GM12878 (cell line): ENCODE data around the gene KRTAP10-3. TPM values are rescaled to one million over a fixed set of nuclear protein-coding genes. Genes with fewer than 3 reads are reported as not detected.

Experiments used
- ATAC-seq: fragments of 200-7000 bp; cut with Tn5 transposase; 3 replicates; pipeline ENCODE4 v1.9.1; 2020; ENCODE audit warnings: mild to moderate bottlenecking, moderate library complexity
- BruUV-seq: library from RNA; stranded (reverse); fragments of 400-500 nt; replicated peaks from 2 replicates; lab custom pipeline; 2021; lab: Mats Ljungman, UMichigan
- CTCF ChIA-PET: fragments of 300-600 bp; sonication (Branson Sonifier 250); formaldehyde crosslinking; extraction: SDS; loops from one replicate; lab custom pipeline; 2021; ENCODE audit warnings: inconsistent platforms; lab: Yijun Ruan, JAX
- POLR2A ChIA-PET: fragments of 350-600 bp; formaldehyde crosslinking; extraction: SDS; loops from one replicate; lab custom pipeline; 2021; ENCODE audit warnings: inconsistent platforms; lab: Charles Lee
- RAD21 ChIA-PET: fragments of 300-600 bp; sonication (Branson Sonifier 250); formaldehyde crosslinking; loops from one replicate; lab custom pipeline; 2023; ENCODE audit warnings: antibody characterized with exemption; ENCODE audit not compliant: unreplicated experiment; lab: Charles Lee
- SMC1A ChIA-PET: fragments of 300-600 bp; sonication (Branson Sonifier 250); formaldehyde crosslinking; loops from one replicate; lab custom pipeline; 2023; ENCODE audit not compliant: unreplicated experiment, uncharacterized antibody; lab: Charles Lee
- DNase-seq: peaks from one replicate; pipeline ENCODE4 v3.0.0-alpha.2; 2011; ENCODE audit warnings: low read depth, low spot score
- FAIRE-seq: peaks from 3 replicates; lab custom pipeline; 2011; peaks lifted over from hg19 to GRCh38; lab: Jason Lieb, UNC
- H2AFZ ChIP-seq: 2 replicates; pipeline ENCODE4 v1.6.0; 2011; ENCODE audit warnings: low read depth, low read length, control low read depth; ENCODE audit not compliant: control insufficient read depth
- H3K27ac ChIP-seq: 2 replicates; pipeline ENCODE4 v1.5.1; 2011; ENCODE audit warnings: control low read depth; ENCODE audit not compliant: control insufficient read depth, insufficient read depth
- H3K27me3 ChIP-seq, 2 experiments: replicated peaks in 1 of 2; 2 replicates each; pipeline versions ENCODE4 v1.6.0 to v1.6.1; 2011; ENCODE audit warnings: low read length in 1 of 2; ENCODE audit not compliant: control insufficient read depth in 2 of 2, insufficient read depth in 2 of 2
- H3K36me3 ChIP-seq, 2 experiments: 2 replicates each; pipeline ENCODE4 v1.5.1; 2011; ENCODE audit warnings: low read length in 1 of 2; ENCODE audit not compliant: control insufficient read depth in 2 of 2, insufficient read depth in 2 of 2
- H3K4me1 ChIP-seq: 2 replicates; pipeline ENCODE4 v1.6.1; 2011; ENCODE audit warnings: mild to moderate bottlenecking, low read length, moderate library complexity, mixed read lengths; ENCODE audit not compliant: control insufficient read depth, insufficient read depth
- H3K4me2 ChIP-seq: 2 replicates; pipeline ENCODE4 v1.6.0; 2011; ENCODE audit warnings: control low read depth; ENCODE audit not compliant: control insufficient read depth, insufficient read depth
- H3K4me3 ChIP-seq: fragments of 200-600 bp; sonication (generic); 2 replicates; pipeline ENCODE4 v1.5.1; 2016
- H3K79me2 ChIP-seq: 2 replicates; pipeline ENCODE4 v1.6.0; 2011; ENCODE audit warnings: low read length; ENCODE audit not compliant: control insufficient read depth, insufficient read depth
- H3K9ac ChIP-seq: 2 replicates; pipeline ENCODE4 v1.8.0; 2011; ENCODE audit warnings: low read length, control low read depth, mixed read lengths; ENCODE audit not compliant: control insufficient read depth, insufficient read depth
- H3K9me3 ChIP-seq: replicated peaks from 3 replicates; pipeline ENCODE4 v1.5.1; 2011; ENCODE audit warnings: mild to moderate bottlenecking, low read length; ENCODE audit not compliant: control insufficient read depth, insufficient read depth
- H4K20me1 ChIP-seq: 2 replicates; pipeline ENCODE4 v1.6.0; 2011; ENCODE audit not compliant: control insufficient read depth, insufficient read depth
- ETV6 ChIP-seq, 2 experiments: fragments of 450-650 bp in 1 of 2; IDR thresholded peaks in 1 of 2; conservative IDR thresholded peaks in 1 of 2; 2 replicates each; pipeline ENCODE4 v1.6.1; 2014; ENCODE audit warnings: antibody characterized with exemption in 1 of 2, borderline replicate concordance in 1 of 2, low read depth in 1 of 2, mild to moderate bottlenecking in 1 of 2, moderate library complexity in 1 of 2
- FOS ChIP-seq: IDR thresholded peaks from 3 replicates; pipeline ENCODE4 v1.6.1; 2011; ENCODE audit warnings: borderline replicate concordance; ENCODE audit not compliant: insufficient read length; ENCODE audit errors: extremely low read depth
- NFYB ChIP-seq: IDR thresholded peaks from 2 replicates; pipeline ENCODE4 v1.6.1; 2011; ENCODE audit warnings: low read depth, mild to moderate bottlenecking, low read length, improper control_type of control experiment, moderate library complexity; ENCODE audit not compliant: insufficient read depth
- NR2C2 ChIP-seq: IDR thresholded peaks from 2 replicates; pipeline ENCODE4 v1.6.1; 2011; ENCODE audit warnings: borderline replicate concordance, low read depth; ENCODE audit not compliant: control insufficient read depth, insufficient read length
- SIN3A ChIP-seq: IDR thresholded peaks from 2 replicates; pipeline ENCODE4 v1.6.1; 2012; ENCODE audit warnings: low read depth, low read length, improper control_type of control experiment
- SMAD5 ChIP-seq: IDR thresholded peaks from 2 replicates; pipeline ENCODE4 v1.6.1; 2016; ENCODE audit warnings: antibody characterized with exemption, low read depth
- SPI1 ChIP-seq: IDR thresholded peaks from 2 replicates; pipeline ENCODE4 v1.6.1; 2011; ENCODE audit warnings: low read depth, mild to moderate bottlenecking, low read length, moderate library complexity, borderline replicate concordance; ENCODE audit not compliant: insufficient read depth
- ZNF207 ChIP-seq: fragments of 450-650 bp; IDR thresholded peaks from 2 replicates; pipeline ENCODE4 v1.6.1; 2014; ENCODE audit warnings: antibody characterized with exemption, mild to moderate bottlenecking, borderline replicate concordance
- WGBS: methylation state at CpG from one replicate; pipeline ENCODE4 v1.1.6; 2016; ENCODE audit warnings: low lambda C conversion rate; ENCODE audit not compliant: insufficient replicate concordance, insufficient coverage; ENCODE audit errors: missing lambda C conversion rate; 5-methylcytosine and 5-hydroxymethylcytosine counted together
- in situ Hi-C: fragments of 300-500 bp; cut with MboI; formaldehyde crosslinking; loops from 9 replicates; pipeline ENCODE4 v1.14.3; 2018; ENCODE audit warnings: mixed read lengths
- intact Hi-C: fragments of 100-400 bp; cut with micrococcal nuclease; formaldehyde crosslinking; loops from one replicate; pipeline ENCODE4 v1.14.2; 2022; ENCODE audit not compliant: unreplicated experiment
- polyA plus RNA-seq, 11 experiments: library from polyadenylated mRNA; depleted of rRNA in 4 of 11; unstranded in 6 of 11; stranded (reverse) in 5 of 11; fragments of >200 nt; fragmentation: Nextera tagmentation in 4 of 11; fragmentation: Illumina TruSeq in 1 of 11; extraction: Ambion mirVana in 4 of 11; extraction: Trizol in 1 of 11; gene quantifications; 1 replicate in 1 of 11; 2 replicates in 10 of 11; pipeline versions ENCODE4 v1.2.1 to v1.2.3, GENCODE V29; 2011 to 2016; ENCODE audit warnings: inconsistent platforms in 2 of 11, missing spikeins in 2 of 11, low read depth in 1 of 11
- total RNA-seq, 4 experiments: library from RNA; depleted of rRNA in 3 of 4; stranded (reverse); fragments of >200 nt in 3 of 4; fragmentation: Illumina TruSeq in 1 of 4; extraction: Trizol in 1 of 4; gene quantifications; 2 replicates each; pipeline versions ENCODE4 v1.2.1 to v1.2.3, GENCODE V29; 2013 to 2021
- TF ChIP-seq, protein P1 (sequence below): fragments of 450-650 bp; formaldehyde crosslinking; IDR thresholded peaks from 2 replicates; pipeline ENCODE4 v1.5.0; 2022; ENCODE audit warnings: mild to moderate bottlenecking, missing genetic modification characterization
- TF ChIP-seq, protein P2 (sequence below): IDR thresholded peaks from 2 replicates; pipeline ENCODE4 v1.6.1; 2012; ENCODE audit warnings: low read depth, low read length, improper control_type of control experiment
- TF ChIP-seq, protein P3 (sequence below): IDR thresholded peaks from 2 replicates; pipeline ENCODE4 v1.6.1; 2012; ENCODE audit warnings: low read depth, low read length, improper control_type of control experiment
- TF ChIP-seq, protein P4 (sequence below): fragments of 450-650 bp; IDR thresholded peaks from 2 replicates; pipeline ENCODE4 v1.6.1; 2017; ENCODE audit warnings: mild to moderate bottlenecking, moderate library complexity
- TF ChIP-seq, protein P5 (sequence below): IDR thresholded peaks from 2 replicates; pipeline ENCODE4 v1.6.1; 2011; ENCODE audit warnings: mild to moderate bottlenecking, low read depth, low read length, moderate library complexity; ENCODE audit not compliant: insufficient replicate concordance

The KRTAP10-3 gene
- total and polyA plus RNA-seq, 10 of the 15 experiments (the other 5 are each of a cell fraction or from before 2014, with no cell fraction given): not detected

DNA sequence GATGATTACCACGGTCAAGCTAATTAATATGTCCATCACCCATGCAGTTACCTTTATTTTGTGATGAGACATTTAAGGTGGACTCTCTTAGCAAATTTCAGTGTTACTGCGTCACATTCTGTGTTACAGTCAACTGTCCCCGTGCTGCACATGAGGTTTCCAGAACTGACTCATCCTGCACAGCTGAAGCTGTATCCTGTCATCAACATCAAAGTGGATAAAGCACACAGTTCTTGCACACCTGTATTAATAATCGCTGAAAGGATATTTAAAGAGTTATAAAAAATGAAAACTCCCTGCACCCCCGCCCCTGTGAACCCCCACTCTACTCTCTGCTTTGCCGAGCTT lies 25.2 kb upstream of the KRTAP10-3 start:
- Histone ChIP-seq H3K4me3 (no peak overlapping the region), H3K4me1 (no peaks in the 10 kb centered on the region), H3K36me3 (no peaks in the 10 kb centered on the region), H3K79me2 (no peaks in the 10 kb centered on the region), H3K27ac (no peak overlapping the region), H3K9ac (no peak overlapping the region), H3K27me3 (no peaks in the 10 kb centered on the region), H3K9me3 (peaks cover 4% of the 10 kb centered on the region; the same call in 2 of the 3 replicates), H4K20me1 (no peaks in the 10 kb centered on the region), H3K4me2 (no peak overlapping the region), H2AFZ (no peak overlapping the region)
- RAD21 ChIA-PET: no interaction called here
- FAIRE-seq: no peak
- no TSS peak for BruUV-seq
- SMC1A ChIA-PET: no interaction called here
- 11% methylated on average over 6 of the region's 6 CpGs for WGBS
- in situ Hi-C loops (no loop called here), intact Hi-C loops (no loop called here)
- POLR2A ChIA-PET: no interaction called here
- no peak for DNase-seq
- peak; percentile 23; the same call in 1 of the 3 replicates for ATAC-seq
- CTCF ChIA-PET: no interaction called here
- no peak for TF ChIP-seq NFYB
- TF ChIP-seq, protein P1, sequence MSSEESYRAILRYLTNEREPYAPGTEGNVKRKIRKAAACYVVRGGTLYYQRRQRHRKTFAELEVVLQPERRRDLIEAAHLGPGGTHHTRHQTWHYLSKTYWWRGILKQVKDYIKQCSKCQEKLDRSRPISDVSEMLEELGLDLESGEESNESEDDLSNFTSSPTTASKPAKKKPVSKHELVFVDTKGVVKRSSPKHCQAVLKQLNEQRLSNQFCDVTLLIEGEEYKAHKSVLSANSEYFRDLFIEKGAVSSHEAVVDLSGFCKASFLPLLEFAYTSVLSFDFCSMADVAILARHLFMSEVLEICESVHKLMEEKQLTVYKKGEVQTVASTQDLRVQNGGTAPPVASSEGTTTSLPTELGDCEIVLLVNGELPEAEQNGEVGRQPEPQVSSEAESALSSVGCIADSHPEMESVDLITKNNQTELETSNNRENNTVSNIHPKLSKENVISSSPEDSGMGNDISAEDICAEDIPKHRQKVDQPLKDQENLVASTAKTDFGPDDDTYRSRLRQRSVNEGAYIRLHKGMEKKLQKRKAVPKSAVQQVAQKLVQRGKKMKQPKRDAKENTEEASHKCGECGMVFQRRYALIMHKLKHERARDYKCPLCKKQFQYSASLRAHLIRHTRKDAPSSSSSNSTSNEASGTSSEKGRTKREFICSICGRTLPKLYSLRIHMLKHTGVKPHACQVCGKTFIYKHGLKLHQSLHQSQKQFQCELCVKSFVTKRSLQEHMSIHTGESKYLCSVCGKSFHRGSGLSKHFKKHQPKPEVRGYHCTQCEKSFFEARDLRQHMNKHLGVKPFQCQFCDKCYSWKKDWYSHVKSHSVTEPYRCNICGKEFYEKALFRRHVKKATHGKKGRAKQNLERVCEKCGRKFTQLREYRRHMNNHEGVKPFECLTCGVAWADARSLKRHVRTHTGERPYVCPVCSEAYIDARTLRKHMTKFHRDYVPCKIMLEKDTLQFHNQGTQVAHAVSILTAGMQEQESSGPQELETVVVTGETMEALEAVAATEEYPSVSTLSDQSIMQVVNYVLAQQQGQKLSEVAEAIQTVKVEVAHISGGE (CRISPR knock-in tag): peak; percentile 69
- TF ChIP-seq ZNF207: no peak
- TF ChIP-seq SIN3A: no peak
- TF ChIP-seq, protein P2, sequence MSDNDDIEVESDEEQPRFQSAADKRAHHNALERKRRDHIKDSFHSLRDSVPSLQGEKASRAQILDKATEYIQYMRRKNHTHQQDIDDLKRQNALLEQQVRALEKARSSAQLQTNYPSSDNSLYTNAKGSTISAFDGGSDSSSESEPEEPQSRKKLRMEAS: no peak
- TF ChIP-seq NR2C2: no peak
- TF ChIP-seq ETV6 (conservative IDR thresholded peaks at IDR 0.05 in 1 of 2, IDR thresholded peaks at IDR 0.05 in 1 of 2; ENCODE audit: borderline replicate concordance in 1 of 2, low read depth in 1 of 2): no peak
- TF ChIP-seq, protein P3, sequence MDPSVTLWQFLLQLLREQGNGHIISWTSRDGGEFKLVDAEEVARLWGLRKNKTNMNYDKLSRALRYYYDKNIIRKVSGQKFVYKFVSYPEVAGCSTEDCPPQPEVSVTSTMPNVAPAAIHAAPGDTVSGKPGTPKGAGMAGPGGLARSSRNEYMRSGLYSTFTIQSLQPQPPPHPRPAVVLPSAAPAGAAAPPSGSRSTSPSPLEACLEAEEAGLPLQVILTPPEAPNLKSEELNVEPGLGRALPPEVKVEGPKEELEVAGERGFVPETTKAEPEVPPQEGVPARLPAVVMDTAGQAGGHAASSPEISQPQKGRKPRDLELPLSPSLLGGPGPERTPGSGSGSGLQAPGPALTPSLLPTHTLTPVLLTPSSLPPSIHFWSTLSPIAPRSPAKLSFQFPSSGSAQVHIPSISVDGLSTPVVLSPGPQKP: no peak
- no peak for TF ChIP-seq FOS
- TF ChIP-seq, protein P4, sequence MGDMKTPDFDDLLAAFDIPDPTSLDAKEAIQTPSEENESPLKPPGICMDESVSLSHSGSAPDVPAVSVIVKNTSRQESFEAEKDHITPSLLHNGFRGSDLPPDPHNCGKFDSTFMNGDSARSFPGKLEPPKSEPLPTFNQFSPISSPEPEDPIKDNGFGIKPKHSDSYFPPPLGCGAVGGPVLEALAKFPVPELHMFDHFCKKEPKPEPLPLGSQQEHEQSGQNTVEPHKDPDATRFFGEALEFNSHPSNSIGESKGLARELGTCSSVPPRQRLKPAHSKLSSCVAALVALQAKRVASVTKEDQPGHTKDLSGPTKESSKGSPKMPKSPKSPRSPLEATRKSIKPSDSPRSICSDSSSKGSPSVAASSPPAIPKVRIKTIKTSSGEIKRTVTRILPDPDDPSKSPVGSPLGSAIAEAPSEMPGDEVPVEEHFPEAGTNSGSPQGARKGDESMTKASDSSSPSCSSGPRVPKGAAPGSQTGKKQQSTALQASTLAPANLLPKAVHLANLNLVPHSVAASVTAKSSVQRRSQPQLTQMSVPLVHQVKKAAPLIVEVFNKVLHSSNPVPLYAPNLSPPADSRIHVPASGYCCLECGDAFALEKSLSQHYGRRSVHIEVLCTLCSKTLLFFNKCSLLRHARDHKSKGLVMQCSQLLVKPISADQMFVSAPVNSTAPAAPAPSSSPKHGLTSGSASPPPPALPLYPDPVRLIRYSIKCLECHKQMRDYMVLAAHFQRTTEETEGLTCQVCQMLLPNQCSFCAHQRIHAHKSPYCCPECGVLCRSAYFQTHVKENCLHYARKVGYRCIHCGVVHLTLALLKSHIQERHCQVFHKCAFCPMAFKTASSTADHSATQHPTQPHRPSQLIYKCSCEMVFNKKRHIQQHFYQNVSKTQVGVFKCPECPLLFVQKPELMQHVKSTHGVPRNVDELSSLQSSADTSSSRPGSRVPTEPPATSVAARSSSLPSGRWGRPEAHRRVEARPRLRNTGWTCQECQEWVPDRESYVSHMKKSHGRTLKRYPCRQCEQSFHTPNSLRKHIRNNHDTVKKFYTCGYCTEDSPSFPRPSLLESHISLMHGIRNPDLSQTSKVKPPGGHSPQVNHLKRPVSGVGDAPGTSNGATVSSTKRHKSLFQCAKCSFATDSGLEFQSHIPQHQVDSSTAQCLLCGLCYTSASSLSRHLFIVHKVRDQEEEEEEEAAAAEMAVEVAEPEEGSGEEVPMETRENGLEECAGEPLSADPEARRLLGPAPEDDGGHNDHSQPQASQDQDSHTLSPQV: no peak
- TF ChIP-seq SPI1: no peak
- TF ChIP-seq, protein P5, sequence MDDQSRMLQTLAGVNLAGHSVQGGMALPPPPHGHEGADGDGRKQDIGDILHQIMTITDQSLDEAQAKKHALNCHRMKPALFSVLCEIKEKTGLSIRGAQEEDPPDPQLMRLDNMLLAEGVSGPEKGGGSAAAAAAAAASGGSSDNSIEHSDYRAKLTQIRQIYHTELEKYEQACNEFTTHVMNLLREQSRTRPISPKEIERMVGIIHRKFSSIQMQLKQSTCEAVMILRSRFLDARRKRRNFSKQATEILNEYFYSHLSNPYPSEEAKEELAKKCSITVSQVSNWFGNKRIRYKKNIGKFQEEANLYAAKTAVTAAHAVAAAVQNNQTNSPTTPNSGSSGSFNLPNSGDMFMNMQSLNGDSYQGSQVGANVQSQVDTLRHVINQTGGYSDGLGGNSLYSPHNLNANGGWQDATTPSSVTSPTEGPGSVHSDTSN: no peak
- no peak for TF ChIP-seq SMAD5
